SK-N-SH treated with all-trans-retinoic acid at 6 μM for 48 hours (cell line): Measurements from ENCODE around the gene CMC2.

ENCODE experiments used
- ARNTL ChIP-seq: fragments of 450-650 bp; formaldehyde crosslinking; IDR thresholded peaks from 2 replicates; pipeline ENCODE4 v1.5.0; 2020; ENCODE audit warnings: low read depth, mild to moderate bottlenecking, moderate library complexity, borderline replicate concordance
- GLIS3 ChIP-seq: fragments of 250-450 bp; sonication (Bioruptor Pico); IDR thresholded peaks from 2 replicates; pipeline ENCODE4 v1.5.0; 2020; ENCODE audit warnings: mild to moderate bottlenecking, moderate library complexity
- OSR1 ChIP-seq: fragments of 250-450 bp; sonication (Bioruptor Pico); IDR thresholded peaks from 2 replicates; pipeline ENCODE4 v1.8.0; 2022; ENCODE audit warnings: moderate library complexity, mild to moderate bottlenecking, inconsistent platforms
- PPARA ChIP-seq: fragments of 250-450 bp; sonication (Bioruptor Pico); IDR thresholded peaks from 2 replicates; pipeline ENCODE4 v1.5.0; 2020; ENCODE audit warnings: mild to moderate bottlenecking, borderline replicate concordance
- TCF4 ChIP-seq: fragments of 250-450 bp; sonication (Bioruptor Pico); IDR thresholded peaks from 2 replicates; pipeline ENCODE4 v1.8.0; 2021; ENCODE audit warnings: mild to moderate bottlenecking, moderate library complexity, borderline replicate concordance
- ZC3H10 ChIP-seq: fragments of 250-450 bp; sonication (Bioruptor Pico); IDR thresholded peaks from 2 replicates; pipeline ENCODE4 v1.5.1; 2021; ENCODE audit warnings: mild to moderate bottlenecking, moderate library complexity
- ZFP3 ChIP-seq: fragments of 250-450 bp; sonication (Bioruptor Pico); IDR thresholded peaks from 2 replicates; pipeline ENCODE4 v1.5.0; 2020; ENCODE audit warnings: mild to moderate bottlenecking, moderate library complexity
- ZFP30 ChIP-seq: fragments of 450-650 bp; formaldehyde crosslinking; IDR thresholded peaks from 2 replicates; pipeline ENCODE4 v1.5.0; 2022; ENCODE audit warnings: mild to moderate bottlenecking, moderate library complexity
- ZNF565 ChIP-seq: fragments of 450-650 bp; formaldehyde crosslinking; conservative IDR thresholded peaks from 2 replicates; pipeline ENCODE4 v1.5.0; 2020; ENCODE audit warnings: low read depth, mild to moderate bottlenecking, moderate library complexity
- ZNF70 ChIP-seq: fragments of 450-650 bp; formaldehyde crosslinking; IDR thresholded peaks from 2 replicates; pipeline ENCODE4 v1.5.0; 2020; ENCODE audit warnings: mild to moderate bottlenecking, moderate library complexity
- TF ChIP-seq, protein P1 (sequence below): fragments of 250-450 bp; sonication (Bioruptor Pico); IDR thresholded peaks from 2 replicates; pipeline ENCODE4 v1.8.0; 2020; ENCODE audit warnings: mild to moderate bottlenecking, moderate library complexity, borderline replicate concordance
- TF ChIP-seq, protein P2 (sequence below): fragments of 250-450 bp; sonication (Bioruptor Pico); IDR thresholded peaks from 2 replicates; pipeline ENCODE4 v1.5.1; 2021; ENCODE audit warnings: mild to moderate bottlenecking, moderate library complexity

DNA sequence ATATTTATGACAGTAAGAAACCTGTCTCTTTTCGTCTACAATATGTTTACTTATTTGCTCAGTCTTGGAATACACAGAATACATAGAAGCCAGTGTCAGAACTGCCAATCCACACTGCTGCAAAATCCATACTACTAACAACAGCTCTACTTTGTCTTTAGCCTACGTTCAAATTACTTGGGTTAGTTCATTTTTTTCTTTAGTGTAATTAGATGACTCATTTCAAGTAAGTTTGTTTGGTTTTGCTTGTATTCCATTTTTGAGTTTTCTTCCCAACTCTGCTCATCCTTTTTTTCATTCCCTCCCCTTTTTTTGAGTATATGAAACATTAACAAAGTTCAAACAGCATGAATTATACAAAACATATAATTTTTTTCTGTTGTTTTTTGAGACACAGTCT, 16.9 kb downstream of the CMC2 start:
- TF ChIP-seq PPARA (CRISPR knock-in tag) (no peak), ZNF565 (CRISPR knock-in tag) (no peak), ZC3H10 (no peak), TCF4 (CRISPR knock-in tag) (no peak), OSR1 (no peak), ZFP30 (CRISPR knock-in tag) (no peak), ZNF70 (CRISPR knock-in tag) (no peak), GLIS3 (CRISPR knock-in tag) (no peak), ZFP3 (CRISPR knock-in tag) (no peak), ARNTL (CRISPR knock-in tag) (no peak)
- TF ChIP-seq, protein P1, sequence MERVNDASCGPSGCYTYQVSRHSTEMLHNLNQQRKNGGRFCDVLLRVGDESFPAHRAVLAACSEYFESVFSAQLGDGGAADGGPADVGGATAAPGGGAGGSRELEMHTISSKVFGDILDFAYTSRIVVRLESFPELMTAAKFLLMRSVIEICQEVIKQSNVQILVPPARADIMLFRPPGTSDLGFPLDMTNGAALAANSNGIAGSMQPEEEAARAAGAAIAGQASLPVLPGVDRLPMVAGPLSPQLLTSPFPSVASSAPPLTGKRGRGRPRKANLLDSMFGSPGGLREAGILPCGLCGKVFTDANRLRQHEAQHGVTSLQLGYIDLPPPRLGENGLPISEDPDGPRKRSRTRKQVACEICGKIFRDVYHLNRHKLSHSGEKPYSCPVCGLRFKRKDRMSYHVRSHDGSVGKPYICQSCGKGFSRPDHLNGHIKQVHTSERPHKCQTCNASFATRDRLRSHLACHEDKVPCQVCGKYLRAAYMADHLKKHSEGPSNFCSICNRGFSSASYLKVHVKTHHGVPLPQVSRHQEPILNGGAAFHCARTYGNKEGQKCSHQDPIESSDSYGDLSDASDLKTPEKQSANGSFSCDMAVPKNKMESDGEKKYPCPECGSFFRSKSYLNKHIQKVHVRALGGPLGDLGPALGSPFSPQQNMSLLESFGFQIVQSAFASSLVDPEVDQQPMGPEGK (CRISPR knock-in tag) = no peak
- TF ChIP-seq, protein P2, sequence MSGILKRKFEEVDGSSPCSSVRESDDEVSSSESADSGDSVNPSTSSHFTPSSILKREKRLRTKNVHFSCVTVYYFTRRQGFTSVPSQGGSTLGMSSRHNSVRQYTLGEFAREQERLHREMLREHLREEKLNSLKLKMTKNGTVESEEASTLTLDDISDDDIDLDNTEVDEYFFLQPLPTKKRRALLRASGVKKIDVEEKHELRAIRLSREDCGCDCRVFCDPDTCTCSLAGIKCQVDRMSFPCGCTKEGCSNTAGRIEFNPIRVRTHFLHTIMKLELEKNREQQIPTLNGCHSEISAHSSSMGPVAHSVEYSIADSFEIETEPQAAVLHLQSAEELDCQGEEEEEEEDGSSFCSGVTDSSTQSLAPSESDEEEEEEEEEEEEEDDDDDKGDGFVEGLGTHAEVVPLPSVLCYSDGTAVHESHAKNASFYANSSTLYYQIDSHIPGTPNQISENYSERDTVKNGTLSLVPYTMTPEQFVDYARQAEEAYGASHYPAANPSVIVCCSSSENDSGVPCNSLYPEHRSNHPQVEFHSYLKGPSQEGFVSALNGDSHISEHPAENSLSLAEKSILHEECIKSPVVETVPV (CRISPR knock-in tag) = no peak
